Upper lobe of left lung (tissue), 6 donors: ENCODE measurements around the gene CENPO. TPM values are rescaled to one million over a fixed set of nuclear protein-coding genes. Genes with fewer than 3 reads are reported as not detected.

Experiments used
- ATAC-seq, 2 donors: fragments of 200-7000 bp; cut with Tn5 transposase; one replicate each; pipeline ENCODE4 v1.9.1; 2022; ENCODE audit warnings: mild to moderate bottlenecking in 2 of 2, moderate library complexity in 2 of 2; ENCODE audit not compliant: low FRiP score in 2 of 2
- DNase-seq, 2 donors: peaks; one replicate each; pipeline ENCODE4 v3.0.0-alpha.2; 2019 to 2020
- H3K27ac ChIP-seq, 4 donors: fragments of 200-600 bp; sonication (generic); one replicate each; pipeline ENCODE4 v1.5.1; 2016 to 2019
- H3K27me3 ChIP-seq, 4 donors: fragments of 200-600 bp; sonication (generic); one replicate each; pipeline ENCODE4 v1.5.1; 2017 to 2019
- H3K36me3 ChIP-seq, 4 donors: fragments of 200-600 bp; sonication (generic); one replicate each; pipeline ENCODE4 v1.5.1; 2016 to 2019
- H3K4me1 ChIP-seq, 4 donors: fragments of 200-600 bp; sonication (generic); one replicate each; pipeline ENCODE4 v1.5.1; 2018 to 2019
- H3K4me3 ChIP-seq, 4 donors: fragments of 200-600 bp; sonication (generic); one replicate each; pipeline ENCODE4 v1.5.1; 2017 to 2019; ENCODE audit warnings: mild to moderate bottlenecking in 2 of 4, moderate library complexity in 1 of 4
- H3K9me3 ChIP-seq, 4 donors: fragments of 200-600 bp; sonication (generic); one replicate each; pipeline ENCODE4 v1.5.1; 2018 to 2019
- EP300 ChIP-seq, 4 donors: sonication (generic); formaldehyde crosslinking; IDR thresholded peaks; one replicate each; pipeline ENCODE4 v1.5.1; 2017; ENCODE audit warnings: antibody characterized with exemption in 4 of 4, control low read depth in 2 of 4
- POLR2A ChIP-seq, 4 donors: fragments of 450-650 bp; IDR thresholded peaks; one replicate each; pipeline ENCODE4 v1.5.1; 2016 to 2017; ENCODE audit warnings: antibody characterized with exemption in 4 of 4, mild to moderate bottlenecking in 2 of 4
- POLR2AphosphoS5 ChIP-seq, 2 donors: sonication (generic); formaldehyde crosslinking; IDR thresholded peaks; one replicate each; pipeline ENCODE4 v1.5.1; 2017; ENCODE audit warnings: antibody characterized with exemption in 2 of 2
- WGBS, 2 donors: methylation state at CpG; one replicate each; pipeline ENCODE4 v1.1.5; 2017 to 2018; 5-methylcytosine and 5-hydroxymethylcytosine counted together
- total RNA-seq, 6 donors: library from RNA; depleted of rRNA in 4 of 6; stranded (reverse); fragments of >200 nt in 4 of 6; gene quantifications; one replicate each; pipeline versions ENCODE4 v1.1.0 to v1.2.1, GENCODE V29; 2016 to 2021
- TF ChIP-seq, protein P1 (sequence below), 6 experiments: fragments of 450-650 bp in 4 of 6; fragments of 200-600 bp in 2 of 6; sonication (generic) in 2 of 6; IDR thresholded peaks; one replicate each; pipeline ENCODE4 v1.5.1; 2016 to 2019; ENCODE audit warnings: antibody characterized with exemption in 6 of 6
- donor health status: DM: no; HTN: no; CAD: no; lungs with moderate emphysema.
- donor health status: DM: no; HTN: yes; CAD: no; lungs with severe emphysema.

Gene CENPO
- total RNA-seq, 6 donors from 2014 or later, result 4.9 to 8.7 (median 7.2) TPM

DNA sequence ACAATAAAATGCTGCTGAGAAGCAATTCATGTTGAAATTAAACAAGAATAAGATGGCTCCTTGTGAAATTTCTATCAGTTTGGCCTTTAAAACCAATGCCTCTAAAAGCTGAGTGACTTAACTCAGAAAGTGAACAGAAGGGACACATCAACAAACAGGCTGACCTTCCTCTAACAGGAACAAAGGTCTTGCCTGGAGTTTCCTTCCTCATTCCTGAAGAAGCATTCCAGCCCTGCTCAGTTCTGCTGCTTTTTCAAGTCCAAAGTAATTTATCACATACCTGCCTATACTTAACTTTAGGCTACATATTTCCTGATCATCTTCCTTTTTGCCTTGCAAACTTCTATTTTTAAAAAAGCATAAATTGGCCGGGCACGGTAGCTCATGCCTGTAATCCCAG is 14.1 kb upstream of the CENPO start:
- Histone ChIP-seq H3K9me3 (no peaks in the 10 kb centered on the region), H3K36me3 (no peaks in the 10 kb centered on the region), H3K4me3 (no peak overlapping the region), H3K4me1 (peaks cover 7 to 12% (median 10%) of the 10 kb centered on the region in 4 donors), H3K27me3 (no peaks in the 10 kb centered on the region), H3K27ac (peak overlapping the region in 1 of 4 donors; percentile 23)
- TF ChIP-seq POLR2A (IDR thresholded peaks at IDR 0.05) (no peak), EP300 (IDR thresholded peaks at IDR 0.05) (no peak), POLR2AphosphoS5 (IDR thresholded peaks at IDR 0.05) (no peak)
- TF ChIP-seq, protein P1, sequence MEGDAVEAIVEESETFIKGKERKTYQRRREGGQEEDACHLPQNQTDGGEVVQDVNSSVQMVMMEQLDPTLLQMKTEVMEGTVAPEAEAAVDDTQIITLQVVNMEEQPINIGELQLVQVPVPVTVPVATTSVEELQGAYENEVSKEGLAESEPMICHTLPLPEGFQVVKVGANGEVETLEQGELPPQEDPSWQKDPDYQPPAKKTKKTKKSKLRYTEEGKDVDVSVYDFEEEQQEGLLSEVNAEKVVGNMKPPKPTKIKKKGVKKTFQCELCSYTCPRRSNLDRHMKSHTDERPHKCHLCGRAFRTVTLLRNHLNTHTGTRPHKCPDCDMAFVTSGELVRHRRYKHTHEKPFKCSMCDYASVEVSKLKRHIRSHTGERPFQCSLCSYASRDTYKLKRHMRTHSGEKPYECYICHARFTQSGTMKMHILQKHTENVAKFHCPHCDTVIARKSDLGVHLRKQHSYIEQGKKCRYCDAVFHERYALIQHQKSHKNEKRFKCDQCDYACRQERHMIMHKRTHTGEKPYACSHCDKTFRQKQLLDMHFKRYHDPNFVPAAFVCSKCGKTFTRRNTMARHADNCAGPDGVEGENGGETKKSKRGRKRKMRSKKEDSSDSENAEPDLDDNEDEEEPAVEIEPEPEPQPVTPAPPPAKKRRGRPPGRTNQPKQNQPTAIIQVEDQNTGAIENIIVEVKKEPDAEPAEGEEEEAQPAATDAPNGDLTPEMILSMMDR (IDR thresholded peaks at IDR 0.05), result no peak
- WGBS, 2 donors, result 39 to 48% methylated on average over 2 of the region's 2 CpGs
- no peak for DNase-seq
- no peak for ATAC-seq

DNA sequence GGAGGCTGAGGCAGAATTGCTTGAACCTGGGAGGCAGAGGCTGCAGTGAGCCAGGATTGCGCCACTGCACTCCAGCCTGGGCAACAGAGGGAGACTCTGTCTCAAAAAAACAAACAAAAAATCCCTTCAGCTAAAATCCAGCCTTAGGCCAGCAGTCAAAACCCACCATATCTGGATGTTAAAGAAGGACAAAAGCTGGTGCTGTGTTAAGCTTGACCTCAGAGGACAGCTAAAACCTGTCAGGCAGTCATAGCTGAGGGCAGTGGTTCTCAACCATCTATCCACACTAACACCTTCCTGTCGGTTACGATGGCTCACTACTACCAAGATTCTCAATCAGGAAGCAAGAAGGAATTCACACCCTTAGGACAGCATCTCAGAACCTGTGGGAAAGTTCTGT is 9.6 kb upstream of the CENPO start:
- Histone ChIP-seq H3K36me3 (no peaks in the 10 kb centered on the region), H3K27me3 (no peaks in the 10 kb centered on the region), H3K27ac (no peak overlapping the region), H3K4me1 (peaks cover 7 to 20% (median 12%) of the 10 kb centered on the region in 4 donors), H3K4me3 (no peak overlapping the region), H3K9me3 (no peaks in the 10 kb centered on the region)
- TF ChIP-seq POLR2A (IDR thresholded peaks at IDR 0.05) (no peak), EP300 (IDR thresholded peaks at IDR 0.05) (no peak)
- ATAC-seq (no peak), DNase-seq (no peak)
- WGBS, 2 donors, result 96 to 100% methylated on average over 3 of the region's 3 CpGs

DNA sequence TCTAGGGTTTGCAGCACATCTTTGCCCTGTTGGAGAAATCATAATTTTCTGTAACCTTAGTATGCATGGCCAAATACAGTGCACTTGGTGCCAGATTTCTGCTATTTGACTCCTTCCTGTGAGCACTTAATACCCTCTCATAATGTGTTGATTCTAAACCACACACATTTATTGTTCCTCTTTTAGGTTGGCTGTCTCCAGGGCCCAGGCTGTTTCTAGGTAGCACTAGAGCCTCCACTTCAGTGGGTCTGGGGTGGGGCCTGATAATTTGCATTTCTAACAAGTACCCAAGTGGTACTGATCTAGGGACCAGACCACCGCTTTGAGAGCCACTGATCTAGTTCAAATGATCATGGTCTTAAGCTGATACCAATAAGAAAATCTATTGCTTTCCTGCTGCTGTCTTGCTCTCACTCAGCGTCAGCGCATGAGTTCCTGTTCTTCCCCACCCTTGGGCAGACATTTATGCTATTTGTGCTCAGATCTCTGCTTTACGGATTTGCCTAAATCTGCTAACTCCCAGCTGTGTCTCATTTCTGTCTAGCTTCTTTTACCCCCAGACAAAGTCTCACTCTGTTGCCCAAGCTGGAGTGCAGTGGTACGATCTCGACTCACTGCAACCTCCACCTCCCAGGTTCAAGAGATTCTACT is 7.4 kb upstream of the CENPO start:
- ATAC-seq (peak; percentile 77 to 93), DNase-seq (peak in 1 of 2 donors; percentile 77)
- WGBS, 2 donors, result 55 to 56% methylated on average over 6 of the region's 6 CpGs
- Histone ChIP-seq H3K36me3 (no peaks in the 10 kb centered on the region), H3K9me3 (no peaks in the 10 kb centered on the region), H3K27ac (peak overlapping the region; percentile 6 to 77 (median 46)), H3K4me1 (peaks cover 0 to 13% (median 5%) of the 10 kb centered on the region in 4 donors), H3K27me3 (no peaks in the 10 kb centered on the region), H3K4me3 (no peak overlapping the region)
- TF ChIP-seq, protein P1 (IDR thresholded peaks at IDR 0.05), result no peak
- peak in 1 of 4 donors; percentile 12 for TF ChIP-seq EP300 (IDR thresholded peaks at IDR 0.05)

DNA sequence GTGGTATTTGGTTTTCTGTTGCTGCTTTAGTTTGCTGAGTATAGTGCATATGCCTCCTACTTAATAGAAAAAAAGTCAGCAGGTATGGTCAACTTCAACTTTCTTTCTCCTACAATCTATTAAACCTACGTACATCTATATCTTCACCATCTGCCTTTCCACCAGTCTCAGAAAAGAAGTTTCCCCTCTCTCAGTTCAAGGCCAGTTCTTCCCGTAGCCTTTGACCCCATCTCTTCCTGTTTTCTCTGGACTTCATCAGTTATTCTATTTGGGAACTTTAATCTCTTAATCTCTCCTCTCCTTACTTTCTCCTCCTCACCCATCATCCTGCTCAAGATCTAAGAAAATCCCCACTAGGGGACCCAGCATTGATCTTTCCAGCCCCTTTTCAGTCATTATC is 5.7 kb upstream of the CENPO start:
- ATAC-seq (no peak), DNase-seq (no peak)
- Histone ChIP-seq H3K27ac (no peak overlapping the region), H3K27me3 (no peaks in the 10 kb centered on the region), H3K36me3 (no peaks in the 10 kb centered on the region), H3K9me3 (no peaks in the 10 kb centered on the region), H3K4me1 (peaks cover 5 to 26% (median 16%) of the 10 kb centered on the region in 4 donors), H3K4me3 (no peak overlapping the region)
- 59 to 70% methylated on average over 2 of the region's 2 CpGs for WGBS, 2 donors
- TF ChIP-seq EP300 (IDR thresholded peaks at IDR 0.05), result no peak
- no peak for TF ChIP-seq POLR2AphosphoS5 (IDR thresholded peaks at IDR 0.05)

DNA sequence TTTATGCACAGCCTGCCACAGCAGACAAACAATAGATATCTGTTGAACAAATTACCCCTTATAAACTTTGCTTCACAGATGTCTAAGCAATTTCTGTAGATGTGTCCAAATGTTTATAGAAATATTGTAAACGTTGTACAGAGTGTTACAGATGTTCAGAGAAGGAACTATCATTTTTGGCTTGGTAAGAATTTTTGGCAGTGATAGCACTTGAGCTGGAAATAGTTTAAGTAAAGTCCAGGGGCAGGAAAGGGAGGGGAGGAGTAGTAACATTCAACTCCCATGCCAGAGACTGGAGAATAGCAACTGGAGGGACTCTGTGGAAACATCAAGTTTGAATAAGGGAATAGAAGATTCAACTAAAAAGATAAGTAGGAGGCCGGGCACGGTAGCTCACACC is 4.4 kb upstream of the CENPO start:
- Histone ChIP-seq H3K9me3 (no peaks in the 10 kb centered on the region), H3K27me3 (no peaks in the 10 kb centered on the region), H3K4me3 (no peak overlapping the region), H3K36me3 (no peaks in the 10 kb centered on the region), H3K4me1 (peaks cover 8 to 30% (median 20%) of the 10 kb centered on the region in 4 donors), H3K27ac (no peak overlapping the region)
- DNase-seq (no peak), ATAC-seq (no peak)
- no peak for TF ChIP-seq POLR2AphosphoS5 (IDR thresholded peaks at IDR 0.05)
- TF ChIP-seq, protein P1 (IDR thresholded peaks at IDR 0.05), result no peak
- no peak for TF ChIP-seq POLR2A (IDR thresholded peaks at IDR 0.05)
- no peak for TF ChIP-seq EP300 (IDR thresholded peaks at IDR 0.05)
- 67 to 68% methylated on average over 3 of the region's 3 CpGs for WGBS, 2 donors

DNA sequence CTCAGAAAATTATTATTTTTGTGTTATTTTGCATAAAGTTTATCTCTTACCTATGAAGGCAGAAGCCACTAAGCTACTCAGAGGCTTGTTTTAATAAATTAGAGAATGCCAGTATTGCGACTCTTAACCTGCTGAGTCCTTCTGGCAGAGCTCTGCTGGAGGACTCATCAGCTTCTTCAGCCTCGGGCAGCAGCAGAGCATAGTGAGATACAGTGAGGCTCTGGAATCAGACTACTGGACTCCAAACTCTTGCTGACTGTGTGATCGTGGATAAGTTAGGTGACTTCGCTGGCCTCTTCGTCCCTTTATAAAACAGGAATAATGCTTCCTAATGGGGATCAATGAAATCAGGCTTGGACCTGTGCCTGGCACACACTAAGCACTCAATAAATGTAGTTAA is 1.8 kb upstream of the CENPO start:
- H3K36me3 ChIP-seq, result no peaks in the 10 kb centered on the region
- ATAC-seq, result no peak
- H3K4me1 ChIP-seq, result peaks cover 11 to 29% (median 20%) of the 10 kb centered on the region in 4 donors
- TF ChIP-seq POLR2AphosphoS5 (IDR thresholded peaks at IDR 0.05) (no peak), POLR2A (IDR thresholded peaks at IDR 0.05) (no peak), EP300 (IDR thresholded peaks at IDR 0.05) (no peak)
- TF ChIP-seq, protein P1 (IDR thresholded peaks at IDR 0.05), result no peak
- H3K27ac ChIP-seq, result peak overlapping the region in 1 of 4 donors; percentile 99
- no peaks in the 10 kb centered on the region for H3K27me3 ChIP-seq
- DNase-seq, result no peak
- no peaks in the 10 kb centered on the region for H3K9me3 ChIP-seq
- WGBS, 2 donors, result 92 to 96% methylated on average over 5 of the region's 5 CpGs
- no peak overlapping the region for H3K4me3 ChIP-seq
